ENCODE results near the gene NOP53. TPM values are rescaled to one million over a fixed set of nuclear protein-coding genes. Genes with fewer than 3 reads are reported as not detected.

Gene NOP53
- total and polyA plus RNA-seq, 9 of the 15 experiments (the other 6 are each of a cell fraction or from before 2014, with no cell fraction given), result 6.5 to 274 (median 145) TPM

DNA sequence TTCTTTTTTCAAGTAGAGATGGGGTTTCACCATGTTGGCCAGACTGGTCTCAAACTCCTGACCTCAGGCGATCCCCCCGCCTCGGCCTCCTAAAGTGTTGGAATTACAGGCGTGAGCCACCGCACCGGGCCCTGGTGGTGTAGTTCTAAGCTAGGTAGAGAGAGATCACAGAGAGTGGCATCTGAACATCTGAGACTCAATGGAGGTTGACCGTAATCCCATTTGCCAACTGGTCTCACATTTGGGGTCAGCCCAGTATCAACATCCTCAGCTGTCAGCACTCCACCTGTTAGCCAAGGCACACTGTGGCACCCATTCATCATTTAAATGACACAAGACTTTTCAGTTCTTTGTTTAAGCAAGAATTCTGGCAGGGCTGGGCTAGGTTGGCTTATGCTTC, 41.2 kb downstream of the NOP53 start:
- Histone ChIP-seq H3K27ac (ENCODE audit: extremely low read depth, low read depth, low read length) (no peak overlapping the region), H3K9me3 (replicated peaks; ENCODE audit: control insufficient read depth, insufficient read depth, low read depth, low read length) (no peaks in the 10 kb centered on the region), H3K4me2 (ENCODE audit: insufficient read depth, low read length) (no peak overlapping the region), H3K4me1 (replicated peaks in 1 of 2; ENCODE audit: control insufficient read depth in 2 of 2, insufficient read depth in 2 of 2, low read length in 2 of 2) (no peaks in the 10 kb centered on the region; a peak in 1 of 5 replicates), H4K20me1 (replicated peaks; ENCODE audit: control insufficient read depth, insufficient read depth, low read length) (no peaks in the 10 kb centered on the region), H3K36me3 (ENCODE audit: control insufficient read depth, insufficient read depth, low read length) (peaks cover 33% of the 10 kb centered on the region; the same call in 2 of the 3 replicates), H3K27me3 (ENCODE audit: control insufficient read depth in 2 of 2, insufficient read depth in 2 of 2, low read length in 2 of 2) (no peaks in the 10 kb centered on the region), H3K9me1 (ENCODE audit: control insufficient read depth, insufficient read depth, low read length) (peaks cover 3% of the 10 kb centered on the region), H3K4me3 (no peak overlapping the region), H2AFZ (ENCODE audit: low read depth, low read length) (no peak overlapping the region), H3K9ac (ENCODE audit: insufficient read depth in 1 of 2, low read depth in 2 of 2, low read length in 2 of 2) (no peak overlapping the region), H3K79me2 (ENCODE audit: control insufficient read depth, insufficient read depth, low read length) (no peaks in the 10 kb centered on the region)
- no peak for TF ChIP-seq PURB (CRISPR knock-in tag; IDR thresholded peaks at IDR 0.05; ENCODE audit: low read depth)
- no peak for TF ChIP-seq STAG1 (CRISPR knock-in tag; IDR thresholded peaks at IDR 0.05; ENCODE audit: borderline replicate concordance)
- no peak for TF ChIP-seq ZFX (CRISPR knock-in tag; IDR thresholded peaks at IDR 0.05)
- no peak for TF ChIP-seq ZNF707 (CRISPR knock-in tag; conservative IDR thresholded peaks at IDR 0.05)
- TF ChIP-seq FOXA1 (IDR thresholded peaks at IDR 0.05; ENCODE audit: borderline replicate concordance), result no peak
- no peak for TF ChIP-seq ZEB2 (IDR thresholded peaks at IDR 0.05)
- no peak for TF ChIP-seq RUNX1 (IDR thresholded peaks at IDR 0.05; ENCODE audit: low read depth)
- no peak for TF ChIP-seq EHMT2 (IDR thresholded peaks at IDR 0.05)
- TF ChIP-seq, protein P1, sequence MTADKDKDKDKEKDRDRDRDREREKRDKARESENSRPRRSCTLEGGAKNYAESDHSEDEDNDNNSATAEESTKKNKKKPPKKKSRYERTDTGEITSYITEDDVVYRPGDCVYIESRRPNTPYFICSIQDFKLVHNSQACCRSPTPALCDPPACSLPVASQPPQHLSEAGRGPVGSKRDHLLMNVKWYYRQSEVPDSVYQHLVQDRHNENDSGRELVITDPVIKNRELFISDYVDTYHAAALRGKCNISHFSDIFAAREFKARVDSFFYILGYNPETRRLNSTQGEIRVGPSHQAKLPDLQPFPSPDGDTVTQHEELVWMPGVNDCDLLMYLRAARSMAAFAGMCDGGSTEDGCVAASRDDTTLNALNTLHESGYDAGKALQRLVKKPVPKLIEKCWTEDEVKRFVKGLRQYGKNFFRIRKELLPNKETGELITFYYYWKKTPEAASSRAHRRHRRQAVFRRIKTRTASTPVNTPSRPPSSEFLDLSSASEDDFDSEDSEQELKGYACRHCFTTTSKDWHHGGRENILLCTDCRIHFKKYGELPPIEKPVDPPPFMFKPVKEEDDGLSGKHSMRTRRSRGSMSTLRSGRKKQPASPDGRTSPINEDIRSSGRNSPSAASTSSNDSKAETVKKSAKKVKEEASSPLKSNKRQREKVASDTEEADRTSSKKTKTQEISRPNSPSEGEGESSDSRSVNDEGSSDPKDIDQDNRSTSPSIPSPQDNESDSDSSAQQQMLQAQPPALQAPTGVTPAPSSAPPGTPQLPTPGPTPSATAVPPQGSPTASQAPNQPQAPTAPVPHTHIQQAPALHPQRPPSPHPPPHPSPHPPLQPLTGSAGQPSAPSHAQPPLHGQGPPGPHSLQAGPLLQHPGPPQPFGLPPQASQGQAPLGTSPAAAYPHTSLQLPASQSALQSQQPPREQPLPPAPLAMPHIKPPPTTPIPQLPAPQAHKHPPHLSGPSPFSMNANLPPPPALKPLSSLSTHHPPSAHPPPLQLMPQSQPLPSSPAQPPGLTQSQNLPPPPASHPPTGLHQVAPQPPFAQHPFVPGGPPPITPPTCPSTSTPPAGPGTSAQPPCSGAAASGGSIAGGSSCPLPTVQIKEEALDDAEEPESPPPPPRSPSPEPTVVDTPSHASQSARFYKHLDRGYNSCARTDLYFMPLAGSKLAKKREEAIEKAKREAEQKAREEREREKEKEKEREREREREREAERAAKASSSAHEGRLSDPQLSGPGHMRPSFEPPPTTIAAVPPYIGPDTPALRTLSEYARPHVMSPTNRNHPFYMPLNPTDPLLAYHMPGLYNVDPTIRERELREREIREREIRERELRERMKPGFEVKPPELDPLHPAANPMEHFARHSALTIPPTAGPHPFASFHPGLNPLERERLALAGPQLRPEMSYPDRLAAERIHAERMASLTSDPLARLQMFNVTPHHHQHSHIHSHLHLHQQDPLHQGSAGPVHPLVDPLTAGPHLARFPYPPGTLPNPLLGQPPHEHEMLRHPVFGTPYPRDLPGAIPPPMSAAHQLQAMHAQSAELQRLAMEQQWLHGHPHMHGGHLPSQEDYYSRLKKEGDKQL (CRISPR knock-in tag; IDR thresholded peaks at IDR 0.05; ENCODE audit: borderline replicate concordance), result no peak
- no peak for TF ChIP-seq CEBPB (tag; IDR thresholded peaks at IDR 0.05)
- TF ChIP-seq ZNF778 (CRISPR knock-in tag; IDR thresholded peaks at IDR 0.05), result no peak
- no peak for TF ChIP-seq XRCC4 (IDR thresholded peaks at IDR 0.05; ENCODE audit: extremely low read depth, insufficient read depth, insufficient read length)
- TF ChIP-seq RBFOX2 (IDR thresholded peaks at IDR 0.05; ENCODE audit: low read depth, low read length), result no peak
- TF ChIP-seq, protein P2, sequence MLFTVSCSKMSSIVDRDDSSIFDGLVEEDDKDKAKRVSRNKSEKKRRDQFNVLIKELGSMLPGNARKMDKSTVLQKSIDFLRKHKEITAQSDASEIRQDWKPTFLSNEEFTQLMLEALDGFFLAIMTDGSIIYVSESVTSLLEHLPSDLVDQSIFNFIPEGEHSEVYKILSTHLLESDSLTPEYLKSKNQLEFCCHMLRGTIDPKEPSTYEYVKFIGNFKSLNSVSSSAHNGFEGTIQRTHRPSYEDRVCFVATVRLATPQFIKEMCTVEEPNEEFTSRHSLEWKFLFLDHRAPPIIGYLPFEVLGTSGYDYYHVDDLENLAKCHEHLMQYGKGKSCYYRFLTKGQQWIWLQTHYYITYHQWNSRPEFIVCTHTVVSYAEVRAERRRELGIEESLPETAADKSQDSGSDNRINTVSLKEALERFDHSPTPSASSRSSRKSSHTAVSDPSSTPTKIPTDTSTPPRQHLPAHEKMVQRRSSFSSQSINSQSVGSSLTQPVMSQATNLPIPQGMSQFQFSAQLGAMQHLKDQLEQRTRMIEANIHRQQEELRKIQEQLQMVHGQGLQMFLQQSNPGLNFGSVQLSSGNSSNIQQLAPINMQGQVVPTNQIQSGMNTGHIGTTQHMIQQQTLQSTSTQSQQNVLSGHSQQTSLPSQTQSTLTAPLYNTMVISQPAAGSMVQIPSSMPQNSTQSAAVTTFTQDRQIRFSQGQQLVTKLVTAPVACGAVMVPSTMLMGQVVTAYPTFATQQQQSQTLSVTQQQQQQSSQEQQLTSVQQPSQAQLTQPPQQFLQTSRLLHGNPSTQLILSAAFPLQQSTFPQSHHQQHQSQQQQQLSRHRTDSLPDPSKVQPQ (CRISPR knock-in tag; IDR thresholded peaks at IDR 0.05; ENCODE audit: borderline replicate concordance), result no peak
- no peak for TF ChIP-seq SMARCB1 (IDR thresholded peaks at IDR 0.05; ENCODE audit: insufficient read length, low read depth)
- intact Hi-C loops (cut with micrococcal nuclease) (no loop called here), in situ Hi-C loops (cut with MboI) (loop anchor here (5.0 kb wide), 1 partner anchor 74 kb away; the partner anchor contains the start of gene EHD2)
- FAIRE-seq, result no peak
- BruUV-seq (replicated peaks), result no TSS peak
- DNase-seq (ENCODE audit: extremely low read depth in 1 of 4, low spot score in 3 of 4), result no peak
- ChIA-PET CTCF (ENCODE audit: low intra/inter-chr PET ratio) (interaction anchor here (3.0 kb wide), 1 partner anchor 21 kb away, joined by 30 read pairs; no protein-coding TSS in a partner anchor), POLR2A (no interaction called here)
- 78% methylated on average over 7 of the region's 7 CpGs for WGBS (ENCODE audit: insufficient coverage, low coverage, missing lambda C conversion rate)
- no peak for ATAC-seq
